MM.1S (cell line): ENCODE measurements around the gene ABCC12.

Source experiments
- DNase-seq: peaks from one replicate; pipeline ENCODE4 v3.0.0-alpha.2; 2015
- H2AFZ ChIP-seq: fragments of 300-600 bp; sonication (generic); 2 replicates; pipeline ENCODE4 v1.6.0; 2016; ENCODE audit warnings: antibody characterized with exemption, low read length
- H3F3A ChIP-seq: fragments of 300-600 bp; sonication (generic); 2 replicates; pipeline ENCODE4 v1.6.1; 2016; ENCODE audit warnings: mild to moderate bottlenecking, antibody characterized with exemption, low read length, moderate library complexity, mixed read lengths; ENCODE audit not compliant: insufficient read depth
- H3K27ac ChIP-seq: fragments of 300-600 bp; sonication (generic); 2 replicates; pipeline ENCODE4 v1.5.1; 2016; ENCODE audit warnings: mild to moderate bottlenecking, low read length
- H3K27me3 ChIP-seq: fragments of 300-600 bp; sonication (generic); replicated peaks from 2 replicates; pipeline ENCODE4 v1.6.0; 2016; ENCODE audit warnings: low read length; ENCODE audit not compliant: insufficient read depth
- H3K36me3 ChIP-seq: fragments of 300-600 bp; sonication (generic); replicated peaks from 2 replicates; pipeline ENCODE4 v1.6.1; 2016; ENCODE audit warnings: mild to moderate bottlenecking, low read length, mixed read lengths; ENCODE audit not compliant: insufficient read depth
- H3K4me1 ChIP-seq: fragments of 300-600 bp; sonication (generic); 2 replicates; pipeline ENCODE4 v1.6.1; 2016; ENCODE audit warnings: low read length, mixed read lengths
- H3K4me2 ChIP-seq: fragments of 300-600 bp; sonication (generic); 2 replicates; pipeline ENCODE4 v1.6.0; 2016; ENCODE audit warnings: low read depth, low read length
- H3K4me3 ChIP-seq: fragments of 300-600 bp; sonication (generic); 2 replicates; pipeline ENCODE4 v1.5.1; 2016; ENCODE audit warnings: low read length, mixed read lengths
- H3K79me2 ChIP-seq: fragments of 300-600 bp; sonication (generic); 2 replicates; pipeline ENCODE4 v1.6.1; 2016; ENCODE audit warnings: mixed run types, low read length, mixed read lengths
- H3K9ac ChIP-seq: fragments of 300-600 bp; sonication (generic); 2 replicates; pipeline ENCODE4 v1.6.1; 2016; ENCODE audit warnings: low read length, mixed read lengths
- H3K9me2 ChIP-seq: fragments of 300-600 bp; sonication (generic); replicated peaks from 2 replicates; pipeline ENCODE4 v1.6.1; 2016; ENCODE audit warnings: mild to moderate bottlenecking, low read length, mixed read lengths; ENCODE audit not compliant: insufficient read depth
- H3K9me3 ChIP-seq: fragments of 300-600 bp; sonication (generic); replicated peaks from 2 replicates; pipeline ENCODE4 v1.6.1; 2016; ENCODE audit warnings: mild to moderate bottlenecking, low read length, mixed read lengths; ENCODE audit not compliant: insufficient read depth
- H4K20me1 ChIP-seq: fragments of 300-600 bp; sonication (generic); 2 replicates; pipeline ENCODE4 v1.6.1; 2016; ENCODE audit warnings: mild to moderate bottlenecking, low read length, moderate library complexity, mixed read lengths; ENCODE audit not compliant: insufficient read depth
- EZH2 ChIP-seq: fragments of 300-600 bp; sonication (generic); optimal IDR thresholded peaks from 2 replicates; pipeline ENCODE3; 2017; ENCODE audit warnings: low read depth, mild to moderate bottlenecking, antibody characterized with exemption, low read length, mixed read lengths
- EZH2phosphoT487 ChIP-seq: fragments of 300-600 bp; sonication (generic); IDR thresholded peaks from 2 replicates; pipeline ENCODE4 v1.6.1; 2018; ENCODE audit warnings: antibody characterized with exemption, low read length
- TF ChIP-seq, protein P1 (sequence below): fragments of 300-600 bp; sonication (generic); IDR thresholded peaks from 2 replicates; pipeline ENCODE4 v1.5.1; 2016; ENCODE audit warnings: antibody characterized with exemption, low read length, mixed read lengths

The ABCC12 gene

DNA sequence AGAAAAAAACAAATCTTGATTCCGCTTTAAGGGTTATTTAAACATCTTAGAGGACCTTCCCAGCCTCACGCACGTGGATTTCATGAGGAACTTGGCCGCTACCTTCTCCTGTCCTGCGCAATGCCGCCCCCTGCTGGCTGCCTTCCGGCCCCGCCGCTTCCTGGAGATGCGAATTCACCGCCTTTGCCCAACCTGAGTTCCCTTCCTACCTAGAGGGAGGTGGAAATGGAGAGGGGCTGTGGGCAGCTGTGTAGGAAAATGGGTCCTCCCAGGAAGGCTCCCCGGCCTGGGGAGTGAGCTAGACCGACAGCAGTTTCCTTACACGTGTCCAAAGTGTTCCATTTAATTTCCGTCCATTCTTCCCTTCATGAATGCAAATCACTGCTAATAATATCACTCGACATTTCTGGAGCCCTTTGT, 1.0 kb upstream of the ABCC12 start:
- Histone ChIP-seq H4K20me1 (no peaks in the 10 kb centered on the region), H3K4me2 (peak overlapping the region; percentile 42; the same call in 1 of the 2 replicates), H3K27ac (no peak overlapping the region), H3K4me1 (no peaks in the 10 kb centered on the region), H3K9me3 (no peaks in the 10 kb centered on the region), H3K27me3 (no peaks in the 10 kb centered on the region), H3K9ac (no peak overlapping the region), H2AFZ (no peak overlapping the region), H3K4me3 (no peak overlapping the region), H3K79me2 (no peaks in the 10 kb centered on the region), H3F3A (no peaks in the 10 kb centered on the region), H3K36me3 (no peaks in the 10 kb centered on the region), H3K9me2 (no peaks in the 10 kb centered on the region)
- TF ChIP-seq EZH2 (no peak), EZH2phosphoT487 (no peak)
- TF ChIP-seq, protein P1, sequence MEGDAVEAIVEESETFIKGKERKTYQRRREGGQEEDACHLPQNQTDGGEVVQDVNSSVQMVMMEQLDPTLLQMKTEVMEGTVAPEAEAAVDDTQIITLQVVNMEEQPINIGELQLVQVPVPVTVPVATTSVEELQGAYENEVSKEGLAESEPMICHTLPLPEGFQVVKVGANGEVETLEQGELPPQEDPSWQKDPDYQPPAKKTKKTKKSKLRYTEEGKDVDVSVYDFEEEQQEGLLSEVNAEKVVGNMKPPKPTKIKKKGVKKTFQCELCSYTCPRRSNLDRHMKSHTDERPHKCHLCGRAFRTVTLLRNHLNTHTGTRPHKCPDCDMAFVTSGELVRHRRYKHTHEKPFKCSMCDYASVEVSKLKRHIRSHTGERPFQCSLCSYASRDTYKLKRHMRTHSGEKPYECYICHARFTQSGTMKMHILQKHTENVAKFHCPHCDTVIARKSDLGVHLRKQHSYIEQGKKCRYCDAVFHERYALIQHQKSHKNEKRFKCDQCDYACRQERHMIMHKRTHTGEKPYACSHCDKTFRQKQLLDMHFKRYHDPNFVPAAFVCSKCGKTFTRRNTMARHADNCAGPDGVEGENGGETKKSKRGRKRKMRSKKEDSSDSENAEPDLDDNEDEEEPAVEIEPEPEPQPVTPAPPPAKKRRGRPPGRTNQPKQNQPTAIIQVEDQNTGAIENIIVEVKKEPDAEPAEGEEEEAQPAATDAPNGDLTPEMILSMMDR: peak; percentile 89
- peak; percentile 53 for DNase-seq

DNA sequence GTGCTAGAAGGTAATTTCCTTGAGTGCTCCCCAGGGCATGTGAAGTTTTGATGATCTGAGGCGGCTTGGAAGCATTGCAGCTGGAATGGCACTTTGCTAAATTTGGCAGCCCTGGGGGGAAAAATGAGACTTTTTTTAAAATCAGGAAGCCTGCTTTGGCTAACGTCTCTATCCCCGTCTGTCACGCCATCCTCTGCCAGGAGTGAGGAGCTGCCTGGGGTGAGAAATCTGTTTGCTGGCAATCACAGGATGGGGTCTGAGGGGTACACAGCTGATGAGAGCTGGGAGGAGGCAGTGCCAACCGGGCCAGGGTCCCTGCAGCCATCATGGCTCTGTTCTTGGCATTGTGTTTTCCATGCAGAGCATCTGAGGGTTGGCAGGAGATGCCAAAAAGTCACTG, 2.0 kb downstream of the ABCC12 start:
- no peaks in the 10 kb centered on the region for H3K9me2 ChIP-seq
- DNase-seq: no peak
- no peak overlapping the region for H3K4me2 ChIP-seq

DNA sequence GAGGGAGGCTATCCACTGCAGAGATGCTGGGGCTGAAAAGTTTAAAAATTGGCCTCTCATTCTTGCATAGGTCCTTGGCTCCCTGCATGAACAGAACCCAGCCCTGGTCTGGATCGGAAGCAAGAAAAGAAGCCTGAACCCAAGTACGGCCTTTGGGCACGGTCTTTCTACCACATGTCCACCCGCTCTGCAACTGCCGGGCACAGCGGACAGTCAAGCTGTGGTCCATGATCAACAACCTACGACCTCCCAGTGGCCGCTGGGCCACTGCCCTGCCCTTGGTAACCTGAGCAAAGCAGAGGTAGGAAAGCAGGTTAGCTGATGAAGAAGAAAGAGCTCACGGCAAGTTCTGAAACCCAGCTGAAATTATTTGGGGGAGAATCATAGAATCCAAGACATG, 3.6 kb downstream of the ABCC12 start:
- no peaks in the 10 kb centered on the region for H3K9me2 ChIP-seq
- no peak for TF ChIP-seq EZH2phosphoT487
- TF ChIP-seq, protein P1: no peak
- TF ChIP-seq EZH2: no peak
- no peaks in the 10 kb centered on the region for H3K27me3 ChIP-seq
- H3K9ac ChIP-seq: no peak overlapping the region
- no peak overlapping the region for H3K4me2 ChIP-seq
- H3K9me3 ChIP-seq: no peaks in the 10 kb centered on the region
- H3K4me1 ChIP-seq: no peaks in the 10 kb centered on the region
- H3K4me3 ChIP-seq: no peak overlapping the region
- H3K79me2 ChIP-seq: no peaks in the 10 kb centered on the region
- H3K27ac ChIP-seq: no peak overlapping the region
- no peaks in the 10 kb centered on the region for H3K36me3 ChIP-seq
- DNase-seq: no peak
- no peak overlapping the region for H2AFZ ChIP-seq
- no peaks in the 10 kb centered on the region for H4K20me1 ChIP-seq
- H3F3A ChIP-seq: no peaks in the 10 kb centered on the region

More for the DNA sequence above, 2.0 kb downstream of the ABCC12 start:
- no peak overlapping the region for H3K9ac ChIP-seq
- H3K27ac ChIP-seq: no peak overlapping the region
- H3K4me1 ChIP-seq: no peaks in the 10 kb centered on the region
- H3K9me3 ChIP-seq: no peaks in the 10 kb centered on the region
- H3K4me3 ChIP-seq: no peak overlapping the region
- H4K20me1 ChIP-seq: no peaks in the 10 kb centered on the region
- H3K36me3 ChIP-seq: no peaks in the 10 kb centered on the region
- TF ChIP-seq EZH2phosphoT487 (no peak), EZH2 (no peak)
- TF ChIP-seq, protein P1: no peak
- H3K27me3 ChIP-seq: no peaks in the 10 kb centered on the region
- H3F3A ChIP-seq: no peaks in the 10 kb centered on the region
- no peaks in the 10 kb centered on the region for H3K79me2 ChIP-seq
- no peak overlapping the region for H2AFZ ChIP-seq
